HG03097 (cell line): ENCODE results near the gene TSSK3.
"Not testable (repeated sequence)": the region's sequence is repeated elsewhere in the genome, so short reads cannot be mapped to it uniquely, and the experiment has no call there.

ENCODE experiments used
- ATAC-seq: cut with Tn5 transposase; IDR thresholded peaks from one replicate; pipeline ENCODE4 v1.9.1; 2021; ENCODE audit not compliant: unreplicated experiment, low FRiP score

Gene TSSK3

GRCh38 chr1:32394141-32394889, 32.0 kb downstream of the TSSK3 start, which contains the start of gene BSDC1:
Gene BSDC1 (minus strand): TSS chr1:32394441. CDS start chr1:32394414, 27 bp downstream.
- peak; percentile 93 for ATAC-seq

- no peak for ATAC-seq
These were observed 32.6 kb downstream of the TSSK3 start for GRCh38 chr1:32394890-32395432.

GRCh38 chr1:32396524-32396923, 34.2 kb downstream of the TSSK3 start:
- ATAC-seq, result not testable (repeated sequence)

GRCh38 chr1:32398401-32398800, 36.1 kb downstream of the TSSK3 start:
- ATAC-seq, result no peak

- ATAC-seq, result no peak
These were observed 37.5 kb downstream of the TSSK3 start for GRCh38 chr1:32399843-32400242.

- no peak for ATAC-seq
These were observed 38.7 kb downstream of the TSSK3 start for GRCh38 chr1:32400876-32401631.

- no peak for ATAC-seq
These were observed 42.6 kb downstream of the TSSK3 start for GRCh38 chr1:32404946-32405345.

- ATAC-seq, result no peak
These were observed 43.5 kb downstream of the TSSK3 start for GRCh38 chr1:32405672-32406467.

- ATAC-seq, result no peak
These were observed 44.3 kb downstream of the TSSK3 start for GRCh38 chr1:32406629-32407111.

GRCh38 chr1:32411261-32411660, 48.9 kb downstream of the TSSK3 start:
- no peak for ATAC-seq

- no peak for ATAC-seq
These were observed 51.3 kb downstream of the TSSK3 start for GRCh38 chr1:32413507-32414185.
